Measurements from ENCODE around the gene ATP5PD. TPM values are rescaled to one million over a fixed set of nuclear protein-coding genes. Genes with fewer than 3 reads are reported as not detected.

ATP5PD gene
- total RNA-seq, 1 experiment from 2014 or later, result 344 TPM

- H4K91ac ChIP-seq (ENCODE audit: insufficient read length, low read depth, low read length), result no peak overlapping the region
- H3K27ac ChIP-seq (ENCODE audit: insufficient read length, low read depth, low read length), result no peak overlapping the region
- no peak overlapping the region for H3K9ac ChIP-seq (ENCODE audit: extremely low read depth, insufficient read length, low read length)
- no peak overlapping the region for H3K56ac ChIP-seq (ENCODE audit: insufficient read length, low read depth, low read length)
- H3K79me2 ChIP-seq (ENCODE audit: insufficient read depth, low read length), result no peaks in the 10 kb centered on the region
- Mint-ChIP-seq H3K27me3 (ENCODE audit: low read depth) (no peaks in the 10 kb centered on the region; the same call in 1 of the 2 replicates), H3K36me3 (ENCODE audit: insufficient read depth in 1 of 3, low read depth in 3 of 3) (no peaks in the 10 kb centered on the region), H3K27ac (peak overlapping the region in 1 of 3 experiments; percentile 64; a peak in 1 of 7 replicates), H3K9me3 (no peaks in the 10 kb centered on the region; a peak in 1 of 5 replicates), H3K4me1 (peaks cover 33 to 37% of the 10 kb centered on the region in 2 experiments), H3K4me3 (no peak overlapping the region)
- no peaks in the 10 kb centered on the region for H3K23me2 ChIP-seq (ENCODE audit: insufficient read length, low read depth, low read length, poor library complexity, severe bottlenecking)
- H3K9me3 ChIP-seq (ENCODE audit: control insufficient read depth, low read depth, low read length), result no peaks in the 10 kb centered on the region
- H2BK5ac ChIP-seq (ENCODE audit: insufficient read length, low read length), result no peak overlapping the region
- no peak overlapping the region for H2BK15ac ChIP-seq (ENCODE audit: low read depth, low read length)
- no peak overlapping the region for H2BK120ac ChIP-seq (ENCODE audit: low read depth, low read length, poor library complexity, severe bottlenecking)
- no peaks in the 10 kb centered on the region for H3K79me1 ChIP-seq (ENCODE audit: insufficient read depth, low read depth, low read length, poor library complexity, severe bottlenecking)
- H4K20me1 ChIP-seq (ENCODE audit: control insufficient read depth, insufficient read depth, insufficient read length), result no peaks in the 10 kb centered on the region
- peak; percentile 57 for DNase-seq
- no peak for TF ChIP-seq CTCF (conservative IDR thresholded peaks at IDR 0.05)
- H2BK12ac ChIP-seq (ENCODE audit: insufficient read length, low read depth, low read length), result no peak overlapping the region
- WGBS (ENCODE audit: extremely low coverage, insufficient read length, low lambda C conversion rate), result no CpG with 5 or more reads among the region's 8 CpGs
- H3K4me1 ChIP-seq (ENCODE audit: insufficient read depth, low read length), result peaks cover 6% of the 10 kb centered on the region; the same call in 1 of the 2 replicates
- no peak overlapping the region for H4K8ac ChIP-seq (replicated peaks; ENCODE audit: insufficient read length, low read depth, low read length)
- no peak overlapping the region for H3K18ac ChIP-seq (ENCODE audit: insufficient read length, low read depth, low read length)
- no peak overlapping the region for H3K4me2 ChIP-seq (ENCODE audit: insufficient read depth, insufficient read length, low read length)
- no peak overlapping the region for H2AFZ ChIP-seq (ENCODE audit: low read length)
- no peak overlapping the region for H2BK20ac ChIP-seq (ENCODE audit: low read depth, low read length, poor library complexity, severe bottlenecking)
- no peak overlapping the region for H3K23ac ChIP-seq (ENCODE audit: insufficient read length, low read depth, low read length)
- no peaks in the 10 kb centered on the region for H3K27me3 ChIP-seq (ENCODE audit: insufficient read depth, low read length)
- H3K4ac ChIP-seq (ENCODE audit: low read depth, low read length), result no peak overlapping the region
- H3K14ac ChIP-seq (ENCODE audit: insufficient read depth, low read length), result no peak overlapping the region
- H4K5ac ChIP-seq (ENCODE audit: insufficient read length, low read depth, low read length), result no peak overlapping the region
- H2AK5ac ChIP-seq (ENCODE audit: insufficient read length, low read length), result no peak overlapping the region
- no peak overlapping the region for H3T11ph ChIP-seq (ENCODE audit: low read length)
These were observed 32.2 kb upstream of the ATP5PD start for GRCh38 chr17:75079023-75079373.
